B cell (primary cell): ENCODE data around the gene SESTD1.

ENCODE experiments used
- EZH2 ChIP-seq: IDR thresholded peaks from 2 replicates; pipeline ENCODE4 v1.6.1; 2012; ENCODE audit warnings: borderline replicate concordance, low read depth, mild to moderate bottlenecking, moderate library complexity, low read length; ENCODE audit not compliant: insufficient read depth, poor library complexity, severe bottlenecking
- TF ChIP-seq, protein P1 (sequence below): fragments of 200-600 bp; IDR thresholded peaks from one replicate; pipeline ENCODE4 v1.8.0; 2022; ENCODE audit warnings: antibody characterized with exemption, mild to moderate bottlenecking

DNA sequence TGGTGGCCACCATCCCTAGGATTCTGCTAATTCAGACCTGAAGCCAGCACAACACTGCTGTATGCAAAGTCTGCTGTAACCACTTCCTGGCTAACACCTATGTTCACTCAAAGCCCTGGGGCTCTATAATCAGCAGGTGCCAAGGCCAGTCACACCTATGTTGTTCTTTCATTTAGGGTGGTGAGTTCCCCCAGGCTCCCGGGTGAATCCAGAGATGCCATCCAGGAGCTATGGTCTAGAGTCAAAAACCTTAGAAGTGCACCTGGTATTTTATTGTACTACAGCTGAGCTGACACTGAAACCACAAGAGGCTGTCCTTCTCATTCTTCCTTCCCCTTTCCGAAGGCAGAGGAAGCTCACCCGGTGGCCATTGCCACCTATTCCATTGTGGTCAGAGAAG lies 168.5 kb downstream of the SESTD1 start:
- TF ChIP-seq, protein P1, sequence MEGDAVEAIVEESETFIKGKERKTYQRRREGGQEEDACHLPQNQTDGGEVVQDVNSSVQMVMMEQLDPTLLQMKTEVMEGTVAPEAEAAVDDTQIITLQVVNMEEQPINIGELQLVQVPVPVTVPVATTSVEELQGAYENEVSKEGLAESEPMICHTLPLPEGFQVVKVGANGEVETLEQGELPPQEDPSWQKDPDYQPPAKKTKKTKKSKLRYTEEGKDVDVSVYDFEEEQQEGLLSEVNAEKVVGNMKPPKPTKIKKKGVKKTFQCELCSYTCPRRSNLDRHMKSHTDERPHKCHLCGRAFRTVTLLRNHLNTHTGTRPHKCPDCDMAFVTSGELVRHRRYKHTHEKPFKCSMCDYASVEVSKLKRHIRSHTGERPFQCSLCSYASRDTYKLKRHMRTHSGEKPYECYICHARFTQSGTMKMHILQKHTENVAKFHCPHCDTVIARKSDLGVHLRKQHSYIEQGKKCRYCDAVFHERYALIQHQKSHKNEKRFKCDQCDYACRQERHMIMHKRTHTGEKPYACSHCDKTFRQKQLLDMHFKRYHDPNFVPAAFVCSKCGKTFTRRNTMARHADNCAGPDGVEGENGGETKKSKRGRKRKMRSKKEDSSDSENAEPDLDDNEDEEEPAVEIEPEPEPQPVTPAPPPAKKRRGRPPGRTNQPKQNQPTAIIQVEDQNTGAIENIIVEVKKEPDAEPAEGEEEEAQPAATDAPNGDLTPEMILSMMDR: no peak
- TF ChIP-seq EZH2: no peak
